Esophagus (tissue), 2 donors: ENCODE results near the gene ARHGAP25. TPM values are rescaled to one million over a fixed set of nuclear protein-coding genes. Genes with fewer than 3 reads are reported as not detected.
"Not testable (repeated sequence)": the region's sequence is repeated elsewhere in the genome, so short reads cannot be mapped to it uniquely, and the experiment has no call there.

Experiments
- H3K27ac ChIP-seq, 2 donors: one replicate each; pipeline ENCODE4 v1.5.1; 2013; ENCODE audit warnings: low read depth in 2 of 2, mild to moderate bottlenecking in 2 of 2, inconsistent platforms in 1 of 2, low read length in 1 of 2, moderate library complexity in 1 of 2
- H3K27me3 ChIP-seq, 2 donors: one replicate each; pipeline ENCODE4 v1.6.1; 2013; ENCODE audit warnings: low read length in 2 of 2, control low read depth in 1 of 2, mild to moderate bottlenecking in 1 of 2; ENCODE audit not compliant: insufficient read depth in 2 of 2, control insufficient read depth in 1 of 2
- H3K36me3 ChIP-seq, 2 donors: one replicate each; pipeline ENCODE4 v1.6.1; 2013; ENCODE audit warnings: low read length in 1 of 2; ENCODE audit not compliant: control insufficient read depth in 2 of 2, insufficient read depth in 2 of 2
- H3K4me1 ChIP-seq, 2 donors: one replicate each; pipeline ENCODE4 v1.6.1; 2013; ENCODE audit warnings: low read length in 1 of 2; ENCODE audit not compliant: control insufficient read depth in 2 of 2, insufficient read depth in 2 of 2
- H3K4me3 ChIP-seq, 2 donors: one replicate each; pipeline ENCODE4 v1.5.1; 2013; ENCODE audit warnings: low read length in 2 of 2, mild to moderate bottlenecking in 2 of 2, low read depth in 1 of 2, moderate library complexity in 1 of 2
- H3K9me3 ChIP-seq, 2 donors: one replicate each; pipeline ENCODE4 v1.6.1; 2013; ENCODE audit warnings: mild to moderate bottlenecking in 2 of 2, low read depth in 1 of 2, low read length in 1 of 2, moderate library complexity in 1 of 2; ENCODE audit not compliant: control insufficient read depth in 2 of 2, insufficient read depth in 1 of 2
- WGBS, 2 donors: extraction: QIAGEN DNeasy Blood & Tissue Kit; methylation state at CpG; one replicate each; pipeline ENCODE4 v1.1.7; 2013; 5-methylcytosine and 5-hydroxymethylcytosine counted together
- polyA plus RNA-seq, 2 donors: library from polyadenylated mRNA; stranded (reverse); fragments of 200-250 nt; gene quantifications; one replicate each; pipeline ENCODE4 v1.2.3, GENCODE V29; 2013
- donor health status: healthy with polysubstance abuse.
- donor health status: Bipolar disorder and iron deficiency.

ARHGAP25 gene
- polyA plus RNA-seq, 2 donors: 3.4 to 4.0 TPM

- Histone ChIP-seq H3K4me3 (no peak overlapping the region), H3K27ac (peak overlapping the region; percentile 57 to 74), H3K27me3 (no peaks in the 10 kb centered on the region), H3K9me3 (no peaks in the 10 kb centered on the region), H3K4me1 (peaks cover 0 to 12% of the 10 kb centered on the region in 2 donors), H3K36me3 (no peaks in the 10 kb centered on the region)
- WGBS, 2 donors: 53 to 62% methylated on average over 14 of the region's 14 CpGs
Measured at GRCh38 chr2:68799140-68800026, 64.8 kb downstream of the ARHGAP25 start.

DNA sequence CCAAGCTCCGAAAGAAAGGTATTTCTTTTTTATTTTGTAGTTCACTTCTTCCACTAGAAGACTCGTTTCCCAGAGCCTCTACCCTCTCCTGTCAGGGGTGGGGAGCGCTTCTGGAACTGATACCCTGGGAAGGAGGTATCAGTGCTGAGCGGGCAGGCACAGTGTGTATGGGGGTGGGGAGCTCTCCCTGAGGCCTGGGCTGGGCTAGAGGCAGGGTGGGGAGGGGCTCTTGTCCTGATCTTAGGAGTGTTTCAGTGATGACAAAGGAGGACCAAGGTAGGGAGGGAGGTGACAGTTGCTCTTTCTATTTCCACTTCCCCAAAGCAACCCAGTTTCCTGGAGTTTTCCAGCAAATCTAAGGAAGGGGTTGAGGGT is 65.4 kb downstream of the ARHGAP25 start:
- Histone ChIP-seq H3K27me3 (no peaks in the 10 kb centered on the region), H3K4me3 (no peak overlapping the region), H3K36me3 (no peaks in the 10 kb centered on the region), H3K9me3 (no peaks in the 10 kb centered on the region), H3K4me1 (peaks cover 0 to 12% of the 10 kb centered on the region in 2 donors), H3K27ac (peak overlapping the region; percentile 57 to 74)
- 49 to 54% methylated on average over 4 of the region's 4 CpGs for WGBS, 2 donors

DNA sequence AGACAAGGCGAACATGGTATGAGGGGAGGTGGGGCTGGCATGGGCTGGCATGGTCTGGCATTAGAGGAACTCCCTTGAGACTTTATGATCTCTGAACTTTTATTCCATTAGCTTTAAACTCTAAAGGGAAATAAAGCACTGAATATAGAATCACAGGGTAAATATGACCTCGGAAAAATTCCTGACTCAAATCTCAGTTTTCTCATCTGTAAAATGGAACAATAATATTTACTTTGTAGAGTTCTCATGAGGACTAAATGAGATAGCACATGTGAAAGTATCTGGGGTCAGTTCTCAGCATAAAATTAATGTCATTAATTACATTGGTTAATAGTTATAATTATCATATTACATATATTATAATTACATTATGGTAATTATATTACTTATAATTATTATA is 65.9 kb downstream of the ARHGAP25 start:
- WGBS, 2 donors: 83% methylated on average over 2 of the region's 2 CpGs
- peak overlapping the region in 1 of 2 donors; percentile 57 for H3K27ac ChIP-seq
- H3K27me3 ChIP-seq: no peaks in the 10 kb centered on the region
- no peak overlapping the region for H3K4me3 ChIP-seq
- no peaks in the 10 kb centered on the region for H3K36me3 ChIP-seq
- H3K9me3 ChIP-seq: no peaks in the 10 kb centered on the region
- peaks cover 0 to 12% of the 10 kb centered on the region in 2 donors for H3K4me1 ChIP-seq

DNA sequence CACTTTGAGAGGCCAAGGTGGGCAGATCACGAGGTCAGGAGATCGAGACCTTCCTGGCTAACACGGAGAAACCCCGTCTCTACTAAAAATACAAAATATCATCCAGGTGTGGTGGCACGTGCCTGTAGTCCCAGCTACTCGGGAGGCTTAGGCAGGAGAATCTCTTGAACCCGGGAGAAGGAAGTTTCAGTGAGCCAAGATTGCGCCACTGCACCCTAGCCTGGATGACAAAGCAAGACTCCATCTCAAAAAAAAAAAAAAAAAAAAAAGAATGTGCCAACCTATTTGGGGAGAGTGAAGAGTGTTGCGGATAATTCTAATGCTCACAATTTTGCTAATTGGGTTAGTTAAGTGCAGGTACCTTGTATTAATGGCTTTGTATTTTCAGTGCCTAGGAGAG is 67.5 kb downstream of the ARHGAP25 start:
- not testable (repeated sequence) for H3K27me3 ChIP-seq, H3K4me3 ChIP-seq, H3K36me3 ChIP-seq, H3K9me3 ChIP-seq, H3K27ac ChIP-seq
- 91 to 94% methylated on average over 9 of the region's 9 CpGs for WGBS, 2 donors
- H3K4me1 ChIP-seq: peaks cover 3 to 12% of the 10 kb centered on the region in 2 donors

DNA sequence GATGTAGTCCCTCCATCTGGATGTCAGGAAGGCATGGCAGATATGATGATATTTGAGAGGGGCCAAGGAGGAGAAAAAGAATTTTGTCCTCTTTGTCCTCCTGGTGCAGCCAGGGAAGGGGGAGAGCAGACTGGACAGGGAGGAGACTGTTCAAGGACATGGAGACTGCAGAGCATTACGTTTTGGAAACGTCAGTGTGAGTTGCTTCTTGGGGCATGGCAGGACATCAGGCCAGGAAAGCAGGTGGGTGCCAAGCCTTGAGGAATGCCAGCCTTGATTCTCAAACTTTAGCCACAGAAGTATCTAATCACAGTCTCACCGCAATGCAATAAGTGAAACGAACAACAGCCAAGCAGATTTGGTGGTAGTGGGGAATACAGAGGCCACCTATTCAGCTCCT is 70.4 kb downstream of the ARHGAP25 start:
- Histone ChIP-seq H3K27ac (no peak overlapping the region), H3K4me3 (no peak overlapping the region), H3K27me3 (no peaks in the 10 kb centered on the region), H3K9me3 (no peaks in the 10 kb centered on the region), H3K4me1 (peaks cover 3 to 17% of the 10 kb centered on the region in 2 donors), H3K36me3 (no peaks in the 10 kb centered on the region)
- WGBS, 2 donors: 84 to 87% methylated on average over 4 of the region's 4 CpGs

DNA sequence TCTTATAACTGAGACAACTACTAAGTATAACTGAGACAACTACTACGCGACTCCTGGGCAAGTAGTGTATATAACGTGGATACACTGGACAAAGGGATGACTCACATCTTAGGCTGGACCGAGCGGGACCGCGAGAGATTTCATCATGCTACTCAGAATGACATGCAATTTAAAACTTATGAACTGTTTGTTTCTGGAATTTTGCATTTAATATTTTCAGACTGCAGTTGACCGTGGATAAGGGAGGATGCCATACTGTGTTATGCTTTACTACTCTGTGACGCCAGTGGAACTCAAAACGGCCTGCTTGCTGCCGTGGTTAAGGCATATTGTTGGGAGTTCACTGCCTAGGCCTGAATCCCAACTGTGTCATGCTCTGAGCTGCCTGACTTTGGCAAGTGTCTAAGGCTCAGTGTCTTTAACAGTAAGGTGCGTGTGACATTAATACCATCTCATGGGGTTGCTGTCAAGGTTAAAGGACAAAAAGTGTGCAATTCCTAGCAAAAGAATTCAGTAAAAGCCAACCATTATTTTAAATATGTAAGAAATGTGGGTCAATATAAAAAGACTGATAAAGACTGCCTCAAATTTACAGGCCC is 72.0 kb downstream of the ARHGAP25 start:
- 52 to 63% methylated on average over 12 of the region's 12 CpGs for WGBS, 2 donors

DNA sequence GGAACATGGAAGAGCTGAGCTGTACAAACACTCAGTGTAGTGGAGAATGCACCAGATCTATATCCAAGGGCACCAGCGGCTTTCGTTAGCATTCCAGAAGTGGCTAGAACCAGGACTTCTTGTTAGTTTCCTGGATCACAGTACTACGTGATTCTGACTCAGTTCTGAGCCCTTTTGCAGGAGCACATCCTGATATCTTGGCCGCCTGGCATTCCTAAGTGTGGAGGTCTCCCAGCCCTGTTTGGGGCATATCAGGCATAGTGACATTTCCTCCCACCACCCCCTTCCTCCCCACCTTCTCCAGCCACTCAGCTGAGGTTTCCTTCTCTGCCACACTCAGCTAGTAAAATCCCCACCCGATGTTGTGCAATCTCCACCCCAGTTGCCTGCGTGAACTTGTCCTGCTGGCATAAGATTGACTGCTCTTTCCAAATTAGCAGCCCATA is 73.2 kb downstream of the ARHGAP25 start:
- H3K27ac ChIP-seq: peak overlapping the region; percentile 26 to 61
- WGBS, 2 donors: 48 to 52% methylated on average over 6 of the region's 6 CpGs

More for the DNA sequence above, 72.0 kb downstream of the ARHGAP25 start:
- Histone ChIP-seq H3K4me1 (peaks cover 3 to 14% of the 10 kb centered on the region in 2 donors), H3K4me3 (no peak overlapping the region), H3K36me3 (no peaks in the 10 kb centered on the region), H3K9me3 (no peaks in the 10 kb centered on the region), H3K27ac (peak overlapping the region in 1 of 2 donors; percentile 37), H3K27me3 (no peaks in the 10 kb centered on the region)

GRCh38 chr2:68809324-68810240 is 75.0 kb downstream of the ARHGAP25 start:
- Histone ChIP-seq H3K4me1 (peaks cover 3 to 15% of the 10 kb centered on the region in 2 donors), H3K36me3 (peaks cover 0 to 3% of the 10 kb centered on the region in 2 donors), H3K9me3 (no peaks in the 10 kb centered on the region), H3K27ac (peak overlapping the region in 1 of 2 donors; percentile 4), H3K4me3 (no peak overlapping the region), H3K27me3 (no peaks in the 10 kb centered on the region)
- WGBS, 2 donors: 52 to 57% methylated on average over 2 of the region's 2 CpGs

More for the DNA sequence above, 73.2 kb downstream of the ARHGAP25 start:
- Histone ChIP-seq H3K36me3 (no peaks in the 10 kb centered on the region), H3K27me3 (no peaks in the 10 kb centered on the region), H3K4me1 (peaks cover 3 to 15% of the 10 kb centered on the region in 2 donors), H3K4me3 (no peak overlapping the region), H3K9me3 (no peaks in the 10 kb centered on the region)

GRCh38 chr2:68811364-68811763 is 76.8 kb downstream of the ARHGAP25 start:
- H3K27me3 ChIP-seq: no peaks in the 10 kb centered on the region
- peaks cover 0 to 15% of the 10 kb centered on the region in 2 donors for H3K4me1 ChIP-seq

More at GRCh38 chr2:68811364-68811763, 76.8 kb downstream of the ARHGAP25 start:
- no peak overlapping the region for H3K4me3 ChIP-seq
- H3K36me3 ChIP-seq: peaks cover 0 to 3% of the 10 kb centered on the region in 2 donors
- 24 to 52% methylated on average over 2 of the region's 2 CpGs for WGBS, 2 donors
- peak overlapping the region in 1 of 2 donors; percentile 40 for H3K27ac ChIP-seq
- no peaks in the 10 kb centered on the region for H3K9me3 ChIP-seq
